CD14-positive monocyte (primary cell): ENCODE data around the gene USP15. TPM values are rescaled to one million over a fixed set of nuclear protein-coding genes. Genes with fewer than 3 reads are reported as not detected.
A peak's percentile ranks its signal among the peaks of the same experiment; 100 is the strongest.

Experiments
- DNase-seq, 3 donors: peaks; one replicate each; pipeline ENCODE4 v3.0.0-alpha.2; 2011 to 2022
- H2AFZ ChIP-seq: 2 replicates; pipeline ENCODE4 v1.6.0; 2012; ENCODE audit warnings: mild to moderate bottlenecking, low read depth, low read length, inconsistent platforms; ENCODE audit not compliant: insufficient read depth, poor library complexity, severe bottlenecking
- H3K27ac ChIP-seq, 2 donors: 1 replicate in 1 of 2; 2 replicates in 1 of 2; pipeline ENCODE4 v1.5.1; 2012 to 2013; ENCODE audit warnings: low read length in 2 of 2, control low read depth in 1 of 2, inconsistent platforms in 1 of 2, low read depth in 1 of 2, mild to moderate bottlenecking in 1 of 2
- H3K27me3 ChIP-seq, 2 donors: one replicate each; pipeline versions ENCODE4 v1.6.0 to v1.6.1; 2011 to 2013; ENCODE audit warnings: low read length in 2 of 2; ENCODE audit not compliant: control insufficient read depth in 2 of 2, insufficient read depth in 2 of 2
- H3K36me3 ChIP-seq, 2 donors: replicated peaks in 1 of 2; 1 replicate in 1 of 2; 2 replicates in 1 of 2; pipeline versions ENCODE4 v1.5.1 to v1.6.1; 2012 to 2013; ENCODE audit warnings: low read length in 2 of 2, control low read depth in 1 of 2, inconsistent platforms in 1 of 2, mild to moderate bottlenecking in 1 of 2; ENCODE audit not compliant: insufficient read depth in 2 of 2, control insufficient read depth in 1 of 2
- H3K4me1 ChIP-seq, 2 donors: 1 replicate in 1 of 2; 2 replicates in 1 of 2; pipeline versions ENCODE4 v1.5.1 to v1.6.1; 2012 to 2013; ENCODE audit warnings: low read length in 2 of 2, control low read depth in 1 of 2, inconsistent platforms in 1 of 2, mild to moderate bottlenecking in 1 of 2, moderate library complexity in 1 of 2; ENCODE audit not compliant: insufficient read depth in 2 of 2, control insufficient read depth in 1 of 2
- H3K4me2 ChIP-seq: replicated peaks from 2 replicates; pipeline ENCODE3; 2012; ENCODE audit warnings: low read length, moderate library complexity, mild to moderate bottlenecking; ENCODE audit not compliant: poor library complexity, severe bottlenecking; ENCODE audit errors: extremely low read depth
- H3K4me3 ChIP-seq, 3 experiments: fragments of 200-600 bp in 1 of 3; sonication (generic) in 1 of 3; replicated peaks in 1 of 3; 1 replicate in 2 of 3; 2 replicates in 1 of 3; pipeline ENCODE4 v1.5.1; 2011 to 2013; ENCODE audit warnings: low read length in 3 of 3, mild to moderate bottlenecking in 3 of 3, control low read depth in 2 of 3, low read depth in 2 of 3, inconsistent platforms in 1 of 3, moderate library complexity in 1 of 3
- H3K79me2 ChIP-seq: 2 replicates; pipeline ENCODE4 v1.6.0; 2012; ENCODE audit warnings: mild to moderate bottlenecking, control low read depth, inconsistent platforms, low read length, moderate library complexity; ENCODE audit not compliant: insufficient read depth
- H3K9ac ChIP-seq: 2 replicates; pipeline ENCODE4 v1.6.0; 2017; ENCODE audit warnings: low read length, mild to moderate bottlenecking; ENCODE audit not compliant: insufficient read depth, poor library complexity, severe bottlenecking
- H3K9me3 ChIP-seq, 2 donors: replicated peaks in 1 of 2; 1 replicate in 1 of 2; 2 replicates in 1 of 2; pipeline versions ENCODE4 v1.5.1 to v1.6.1; 2012 to 2013; ENCODE audit warnings: low read length in 2 of 2, control low read depth in 1 of 2; ENCODE audit not compliant: control insufficient read depth in 1 of 2, insufficient read depth in 1 of 2
- H4K20me1 ChIP-seq: 2 replicates; pipeline ENCODE4 v1.6.0; 2012; ENCODE audit warnings: mild to moderate bottlenecking, low read length, control low read depth, moderate library complexity; ENCODE audit not compliant: insufficient read depth
- H3K27ac Mint-ChIP-seq, 7 donors: one replicate each; pipeline ENCODE4 v1.8.0; 2020; ENCODE audit warnings: mild to moderate bottlenecking in 7 of 7, mixed read lengths in 7 of 7, moderate library complexity in 6 of 7, inconsistent platforms in 2 of 7
- H3K27me3 Mint-ChIP-seq, 3 donors: one replicate each; pipeline ENCODE4 v1.8.0; 2021 to 2022; ENCODE audit warnings: low read depth in 3 of 3, mild to moderate bottlenecking in 3 of 3, mixed read lengths in 3 of 3, moderate library complexity in 3 of 3, inconsistent platforms in 1 of 3
- H3K36me3 Mint-ChIP-seq, 2 donors: one replicate each; pipeline ENCODE4 v1.8.0; 2020; ENCODE audit warnings: mixed read lengths in 2 of 2, inconsistent platforms in 1 of 2, mild to moderate bottlenecking in 1 of 2
- H3K4me1 Mint-ChIP-seq: one replicate; pipeline ENCODE4 v1.8.0; 2020; ENCODE audit warnings: mild to moderate bottlenecking, mixed read lengths
- H3K4me3 Mint-ChIP-seq, 2 donors: one replicate each; pipeline ENCODE4 v1.8.0; 2020; ENCODE audit warnings: mild to moderate bottlenecking in 2 of 2, mixed read lengths in 2 of 2, moderate library complexity in 1 of 2
- H3K9me3 Mint-ChIP-seq, 7 donors: one replicate each; pipeline ENCODE4 v1.8.0; 2020 to 2022; ENCODE audit warnings: mixed read lengths in 7 of 7, mild to moderate bottlenecking in 6 of 7, moderate library complexity in 6 of 7, inconsistent platforms in 2 of 7
- CTCF ChIP-seq: fragments of 200-600 bp; IDR thresholded peaks from one replicate; pipeline ENCODE4 v1.8.0; 2022; ENCODE audit warnings: antibody characterized with exemption, mild to moderate bottlenecking
- WGBS: methylation state at CpG from one replicate; pipeline ENCODE4 v1.1.5; 2013; ENCODE audit warnings: missing lambda C conversion rate; ENCODE audit not compliant: insufficient coverage; 5-methylcytosine and 5-hydroxymethylcytosine counted together
- intact Hi-C, 2 donors: fragments of 100-400 bp; cut with micrococcal nuclease; formaldehyde crosslinking; loops; one replicate each; pipeline versions ENCODE4 v1.15.0 to v1.15.1; 2023
- polyA plus RNA-seq, 3 donors: library from polyadenylated mRNA; depleted of rRNA in 1 of 3; unstranded in 2 of 3; stranded (reverse) in 1 of 3; fragments of 300-500 nt in 2 of 3; fragments of >200 nt in 1 of 3; fragmentation: Illumina TruSeq in 2 of 3; gene quantifications; 1 replicate in 2 of 3; 2 replicates in 1 of 3; pipeline ENCODE4 v1.2.3, GENCODE V29; 2012 to 2021

USP15 gene
- polyA plus RNA-seq, 3 donors, result 146 to 449 (median 180) TPM

GRCh38 chr12:62313727-62314380 is 53.6 kb downstream of the USP15 start:
- no peaks in the 10 kb centered on the region for H3K27me3 ChIP-seq
- H3K79me2 ChIP-seq, result peaks cover 98% of the 10 kb centered on the region
- intact Hi-C loops, result no loop called here
- DNase-seq, result no peak
- peaks cover 8% of the 10 kb centered on the region in 2 donors for H3K4me1 ChIP-seq
- H3K36me3 Mint-ChIP-seq, result peaks cover 45 to 52% of the 10 kb centered on the region in 2 donors
- no peak overlapping the region for H3K4me3 ChIP-seq
- H3K4me1 Mint-ChIP-seq, result peaks cover 20% of the 10 kb centered on the region
- no peak overlapping the region for H2AFZ ChIP-seq
- H3K27ac ChIP-seq, result peak overlapping the region in 1 of 2 donors; percentile 20
- no CpG with 5 or more reads among the region's 2 CpGs for WGBS
- no peak overlapping the region for H3K4me2 ChIP-seq
- no peaks in the 10 kb centered on the region for H3K27me3 Mint-ChIP-seq
- peaks cover 0 to 10% (median 3%) of the 10 kb centered on the region in 7 donors for H3K9me3 Mint-ChIP-seq
- no peak for TF ChIP-seq CTCF
- H3K36me3 ChIP-seq, result peaks cover 36 to 74% of the 10 kb centered on the region in 2 donors
- no peak overlapping the region for H3K4me3 Mint-ChIP-seq
- peaks cover 100% of the 10 kb centered on the region for H4K20me1 ChIP-seq
- H3K27ac Mint-ChIP-seq, result peak overlapping the region in 1 of 7 donors; percentile 54
- no peaks in the 10 kb centered on the region for H3K9me3 ChIP-seq
- no peak overlapping the region for H3K9ac ChIP-seq

GRCh38 chr12:62317017-62317416 is 56.8 kb downstream of the USP15 start:
- peaks cover 28% of the 10 kb centered on the region for H3K4me1 Mint-ChIP-seq
- Histone ChIP-seq H3K4me1 (peaks cover 8 to 12% of the 10 kb centered on the region in 2 donors), H3K27me3 (no peaks in the 10 kb centered on the region), H3K9me3 (no peaks in the 10 kb centered on the region), H3K9ac (no peak overlapping the region), H3K4me2 (no peak overlapping the region), H4K20me1 (peaks cover 98% of the 10 kb centered on the region), H3K36me3 (peaks cover 45 to 64% of the 10 kb centered on the region in 2 donors), H3K4me3 (no peak overlapping the region), H3K79me2 (peaks cover 98% of the 10 kb centered on the region), H2AFZ (no peak overlapping the region), H3K27ac (peak overlapping the region in 1 of 2 donors; percentile 36)
- peaks cover 0 to 18% (median 4%) of the 10 kb centered on the region in 7 donors for H3K9me3 Mint-ChIP-seq
- peak overlapping the region in 2 of 7 donors; percentile 51 to 81 for H3K27ac Mint-ChIP-seq
- H3K27me3 Mint-ChIP-seq, result no peaks in the 10 kb centered on the region
- peaks cover 44 to 50% of the 10 kb centered on the region in 2 donors for H3K36me3 Mint-ChIP-seq
- intact Hi-C loops, result no loop called here
- no peak overlapping the region for H3K4me3 Mint-ChIP-seq
- TF ChIP-seq CTCF, result no peak
- DNase-seq, result no peak
